MCF 10A (cell line): ENCODE results near the gene WNK1. TPM values are rescaled to one million over a fixed set of nuclear protein-coding genes. Genes with fewer than 3 reads are reported as not detected.

Experiments used
- BruUV-seq: library from RNA; stranded (reverse); fragments of 400-500 nt; replicated peaks from 2 replicates; lab custom pipeline; 2021; lab: Mats Ljungman, UMichigan
- CTCF ChIA-PET: fragments of 300-600 bp; sonication (Branson Sonifier 250); formaldehyde crosslinking; extraction: SDS; loops from one replicate; lab custom pipeline; 2021; ENCODE audit warnings: antibody characterized with exemption, inconsistent platforms; lab: Yijun Ruan, JAX
- POLR2A ChIA-PET: fragments of 300-600, 350-650 bp; sonication (Branson Sonifier 250); formaldehyde crosslinking; extraction: SDS; loops from one replicate; lab custom pipeline; 2020; ENCODE audit warnings: antibody characterized with exemption, inconsistent platforms; lab: Yijun Ruan, JAX
- DNase-seq: peaks from one replicate; pipeline ENCODE4 v3.0.0-alpha.2; 2018; ENCODE audit not compliant: unreplicated experiment
- H3K27ac Mint-ChIP-seq: one replicate; pipeline ENCODE4 v1.8.0; 2022; ENCODE audit warnings: mild to moderate bottlenecking, low read depth, mixed read lengths; ENCODE audit not compliant: unreplicated experiment
- H3K27me3 Mint-ChIP-seq: one replicate; pipeline ENCODE4 v1.8.0; 2022; ENCODE audit warnings: mixed read lengths; ENCODE audit not compliant: insufficient read depth, unreplicated experiment
- H3K36me3 Mint-ChIP-seq: one replicate; pipeline ENCODE4 v1.8.0; 2022; ENCODE audit warnings: mild to moderate bottlenecking, moderate library complexity, mixed read lengths; ENCODE audit not compliant: insufficient read depth, unreplicated experiment
- H3K4me1 Mint-ChIP-seq: one replicate; pipeline ENCODE4 v1.8.0; 2022; ENCODE audit warnings: mixed read lengths; ENCODE audit not compliant: insufficient read depth, unreplicated experiment
- H3K4me3 Mint-ChIP-seq: one replicate; pipeline ENCODE4 v1.8.0; 2022; ENCODE audit warnings: mild to moderate bottlenecking, moderate library complexity, mixed read lengths; ENCODE audit not compliant: unreplicated experiment
- H3K9me3 Mint-ChIP-seq: one replicate; pipeline ENCODE4 v1.8.0; 2022; ENCODE audit warnings: mixed read lengths; ENCODE audit not compliant: unreplicated experiment
- intact Hi-C: fragments of 100-400 bp; cut with micrococcal nuclease; formaldehyde crosslinking; loops from 2 replicates; pipeline ENCODE4 v1.14.1; 2022
- total RNA-seq: library from RNA; stranded (reverse); gene quantifications from 2 replicates; pipeline ENCODE4 v1.2.3, GENCODE V29; 2022
- TF ChIP-seq, protein P1 (sequence below): fragments of 200-600 bp; IDR thresholded peaks from one replicate; pipeline ENCODE4 v1.8.0; 2022; ENCODE audit warnings: antibody characterized with exemption, mild to moderate bottlenecking; ENCODE audit not compliant: unreplicated experiment

The WNK1 gene
- total RNA-seq, 1 experiment from 2014 or later: 139 TPM

GRCh38 chr12:751192-751998 is 984 bp upstream of the WNK1 start:
- DNase-seq: peak; percentile 95
- TF ChIP-seq, protein P1, sequence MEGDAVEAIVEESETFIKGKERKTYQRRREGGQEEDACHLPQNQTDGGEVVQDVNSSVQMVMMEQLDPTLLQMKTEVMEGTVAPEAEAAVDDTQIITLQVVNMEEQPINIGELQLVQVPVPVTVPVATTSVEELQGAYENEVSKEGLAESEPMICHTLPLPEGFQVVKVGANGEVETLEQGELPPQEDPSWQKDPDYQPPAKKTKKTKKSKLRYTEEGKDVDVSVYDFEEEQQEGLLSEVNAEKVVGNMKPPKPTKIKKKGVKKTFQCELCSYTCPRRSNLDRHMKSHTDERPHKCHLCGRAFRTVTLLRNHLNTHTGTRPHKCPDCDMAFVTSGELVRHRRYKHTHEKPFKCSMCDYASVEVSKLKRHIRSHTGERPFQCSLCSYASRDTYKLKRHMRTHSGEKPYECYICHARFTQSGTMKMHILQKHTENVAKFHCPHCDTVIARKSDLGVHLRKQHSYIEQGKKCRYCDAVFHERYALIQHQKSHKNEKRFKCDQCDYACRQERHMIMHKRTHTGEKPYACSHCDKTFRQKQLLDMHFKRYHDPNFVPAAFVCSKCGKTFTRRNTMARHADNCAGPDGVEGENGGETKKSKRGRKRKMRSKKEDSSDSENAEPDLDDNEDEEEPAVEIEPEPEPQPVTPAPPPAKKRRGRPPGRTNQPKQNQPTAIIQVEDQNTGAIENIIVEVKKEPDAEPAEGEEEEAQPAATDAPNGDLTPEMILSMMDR: peak; percentile 49
- intact Hi-C loops: loop anchor here (1.0 to 10.0 kb wide), 5 partner anchors 119 to 841 kb away; partner anchors contain the start of gene FBXL14
- BruUV-seq: no TSS peak
- Mint-ChIP-seq H3K27ac (no peak overlapping the region), H3K9me3 (no peaks in the 10 kb centered on the region), H3K4me3 (no peak overlapping the region), H3K4me1 (peaks cover 11% of the 10 kb centered on the region), H3K36me3 (peaks cover 5% of the 10 kb centered on the region), H3K27me3 (no peaks in the 10 kb centered on the region)
- POLR2A ChIA-PET: interaction anchor here (0.6 to 6.4 kb wide), 42 partner anchors 10 to 371 kb away, joined by 3 to 336 read pairs (median 4); partner anchors contain the start of genes KDM5A and RAD52
- CTCF ChIA-PET: interaction anchor here (0.5 to 6.8 kb wide), 43 partner anchors 10 to 851 kb away, joined by 3 to 100 read pairs (median 4); no protein-coding TSS in a partner anchor

DNA sequence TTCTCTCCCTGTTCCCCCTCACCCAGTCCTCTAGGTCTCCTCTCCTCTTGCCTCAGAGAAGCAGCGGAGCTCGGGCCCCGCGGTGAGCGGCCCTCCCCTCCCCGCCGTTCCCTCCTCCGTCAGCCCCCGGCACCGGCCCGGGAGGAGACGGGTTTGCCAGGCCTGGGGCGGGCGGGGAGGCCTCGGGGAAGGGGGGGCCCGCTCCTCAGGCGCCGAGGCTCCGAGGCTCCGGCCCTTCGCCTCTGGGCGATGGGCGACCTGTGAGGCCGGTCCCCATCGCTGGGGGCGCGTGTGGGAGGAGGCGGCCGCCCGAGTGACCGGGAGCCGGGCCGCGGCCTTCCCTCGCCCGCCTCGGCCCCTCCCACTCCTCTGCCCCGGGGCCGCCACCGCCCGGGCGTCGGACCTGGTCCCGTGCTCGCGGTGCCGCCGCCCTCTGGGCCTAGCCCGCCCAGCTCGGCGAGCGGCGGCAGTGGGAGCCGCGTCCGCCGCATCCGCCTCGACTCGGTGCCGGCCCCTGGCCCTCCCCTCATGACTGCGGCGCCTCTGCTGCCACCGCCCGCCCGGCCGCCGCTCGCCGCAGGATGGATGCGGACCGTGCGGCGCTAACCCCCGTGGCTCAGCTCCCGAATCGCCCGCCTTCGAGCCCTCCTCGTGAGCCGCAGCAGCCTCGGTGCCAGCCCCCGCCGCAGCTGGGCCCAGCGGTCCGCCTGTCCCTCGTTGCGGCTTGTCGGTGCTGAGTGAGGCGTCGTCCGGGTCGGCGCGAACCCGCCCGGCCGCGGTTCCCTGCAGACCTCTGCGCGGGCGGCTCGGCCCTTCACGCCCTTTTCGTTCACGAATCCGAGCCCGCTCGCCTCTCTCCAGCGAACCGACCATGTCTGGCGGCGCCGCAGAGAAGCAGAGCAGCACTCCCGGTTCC is 574 bp downstream of the WNK1 start:
- no peak overlapping the region for H3K4me3 Mint-ChIP-seq
- peaks cover 5% of the 10 kb centered on the region for H3K36me3 Mint-ChIP-seq
- intact Hi-C loops: loop anchor here (1.0 to 10.0 kb wide), 4 partner anchors 121 to 839 kb away; partner anchors contain the start of genes FBXL14 and RAD52
- CTCF ChIA-PET: interaction anchor here (0.6 to 6.8 kb wide), 15 partner anchors 23 to 534 kb away, joined by 3 to 100 read pairs (median 4); no protein-coding TSS in a partner anchor
- DNase-seq: peak; percentile 53
- POLR2A ChIA-PET: interaction anchor here (0.7 to 6.4 kb wide), 27 partner anchors 8 to 841 kb away, joined by 3 to 336 read pairs (median 5); partner anchors contain the start of gene RAD52
- TF ChIP-seq, protein P1: no peak
- no peaks in the 10 kb centered on the region for H3K9me3 Mint-ChIP-seq
- H3K4me1 Mint-ChIP-seq: peaks cover 11% of the 10 kb centered on the region
- BruUV-seq: no TSS peak
- H3K27me3 Mint-ChIP-seq: no peaks in the 10 kb centered on the region
- peak overlapping the region; percentile 73 for H3K27ac Mint-ChIP-seq

DNA sequence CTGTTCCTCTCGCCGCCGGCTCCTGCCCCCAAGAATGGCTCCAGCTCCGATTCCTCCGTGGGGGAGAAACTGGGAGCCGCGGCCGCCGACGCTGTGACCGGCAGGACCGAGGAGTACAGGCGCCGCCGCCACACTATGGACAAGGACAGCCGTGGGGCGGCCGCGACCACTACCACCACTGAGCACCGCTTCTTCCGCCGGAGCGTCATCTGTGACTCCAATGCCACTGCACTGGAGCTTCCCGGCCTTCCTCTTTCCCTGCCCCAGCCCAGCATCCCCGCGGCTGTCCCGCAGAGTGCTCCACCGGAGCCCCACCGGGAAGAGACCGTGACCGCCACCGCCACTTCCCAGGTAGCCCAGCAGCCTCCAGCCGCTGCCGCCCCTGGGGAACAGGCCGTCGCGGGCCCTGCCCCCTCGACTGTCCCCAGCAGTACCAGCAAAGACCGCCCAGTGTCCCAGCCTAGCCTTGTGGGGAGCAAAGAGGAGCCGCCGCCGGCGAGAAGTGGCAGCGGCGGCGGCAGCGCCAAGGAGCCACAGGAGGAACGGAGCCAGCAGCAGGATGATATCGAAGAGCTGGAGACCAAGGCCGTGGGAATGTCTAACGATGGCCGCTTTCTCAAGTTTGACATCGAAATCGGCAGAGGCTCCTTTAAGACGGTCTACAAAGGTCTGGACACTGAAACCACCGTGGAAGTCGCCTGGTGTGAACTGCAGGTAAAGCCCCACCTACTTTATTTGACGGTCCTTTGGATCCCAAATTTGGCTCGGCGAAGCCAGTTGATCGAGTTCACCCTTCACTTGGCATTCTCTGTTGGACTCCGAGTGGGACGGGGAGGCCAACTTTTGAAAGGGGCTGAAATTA is 1.5 kb downstream of the WNK1 start:
- peak; percentile 51 for DNase-seq
- TSS peak; percentile 20 for BruUV-seq
- Mint-ChIP-seq H3K27me3 (no peaks in the 10 kb centered on the region), H3K4me3 (no peak overlapping the region), H3K9me3 (no peaks in the 10 kb centered on the region), H3K27ac (peak overlapping the region; percentile 73), H3K36me3 (peaks cover 10% of the 10 kb centered on the region), H3K4me1 (peaks cover 11% of the 10 kb centered on the region)
- ChIA-PET CTCF (interaction anchor here (0.6 to 6.8 kb wide), 11 partner anchors 17 to 223 kb away, joined by 4 to 100 read pairs (median 4); no protein-coding TSS in a partner anchor), POLR2A (interaction anchor here (0.7 to 6.4 kb wide), 25 partner anchors 7 to 840 kb away, joined by 3 to 336 read pairs (median 6); partner anchors contain the start of gene RAD52)
- intact Hi-C loops: loop anchor here (5.0 to 10.0 kb wide), 3 partner anchors 122 to 838 kb away; partner anchors contain the start of gene FBXL14
- TF ChIP-seq, protein P1: no peak
